ENCODE results near the gene APBA3.

DNA sequence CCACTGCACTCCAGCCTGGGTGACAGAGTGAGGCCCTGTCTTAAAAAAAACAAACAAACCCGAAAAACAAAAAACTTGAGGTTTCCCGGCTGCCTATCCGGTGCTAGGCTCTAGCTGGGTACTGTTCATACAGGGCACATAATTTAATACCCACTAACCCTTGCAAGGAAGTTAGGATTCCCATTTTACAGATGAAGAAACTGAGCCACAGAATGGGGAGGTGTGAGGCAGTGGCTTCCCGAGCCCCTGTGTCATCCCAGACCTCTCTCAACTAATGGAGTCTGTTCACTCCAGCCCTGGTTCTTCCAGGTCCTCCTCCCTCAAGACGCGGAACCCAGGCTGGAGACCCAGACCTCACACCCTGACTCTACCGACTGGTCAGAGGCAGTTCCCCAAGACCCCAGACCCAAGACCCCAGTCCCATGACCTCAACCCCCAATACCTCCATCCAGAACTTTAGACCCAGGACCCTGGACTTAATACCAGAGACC lies 576 bp downstream of the APBA3 start:
- TF ChIP-seq POLR2A (IDR thresholded peaks at IDR 0.05) = no peak
- TF ChIP-seq, protein P1, sequence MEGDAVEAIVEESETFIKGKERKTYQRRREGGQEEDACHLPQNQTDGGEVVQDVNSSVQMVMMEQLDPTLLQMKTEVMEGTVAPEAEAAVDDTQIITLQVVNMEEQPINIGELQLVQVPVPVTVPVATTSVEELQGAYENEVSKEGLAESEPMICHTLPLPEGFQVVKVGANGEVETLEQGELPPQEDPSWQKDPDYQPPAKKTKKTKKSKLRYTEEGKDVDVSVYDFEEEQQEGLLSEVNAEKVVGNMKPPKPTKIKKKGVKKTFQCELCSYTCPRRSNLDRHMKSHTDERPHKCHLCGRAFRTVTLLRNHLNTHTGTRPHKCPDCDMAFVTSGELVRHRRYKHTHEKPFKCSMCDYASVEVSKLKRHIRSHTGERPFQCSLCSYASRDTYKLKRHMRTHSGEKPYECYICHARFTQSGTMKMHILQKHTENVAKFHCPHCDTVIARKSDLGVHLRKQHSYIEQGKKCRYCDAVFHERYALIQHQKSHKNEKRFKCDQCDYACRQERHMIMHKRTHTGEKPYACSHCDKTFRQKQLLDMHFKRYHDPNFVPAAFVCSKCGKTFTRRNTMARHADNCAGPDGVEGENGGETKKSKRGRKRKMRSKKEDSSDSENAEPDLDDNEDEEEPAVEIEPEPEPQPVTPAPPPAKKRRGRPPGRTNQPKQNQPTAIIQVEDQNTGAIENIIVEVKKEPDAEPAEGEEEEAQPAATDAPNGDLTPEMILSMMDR (IDR thresholded peaks at IDR 0.05) = no peak

Measured in Peyer's patch (tissue), 4 donors.